OCI-LY1 (cell line): ENCODE results near the gene ACVR2A.

Experiments used
- H2AFZ ChIP-seq: fragments of 200-600 bp; sonication (generic), shearing (Covaris generic); 2 replicates; pipeline ENCODE4 v1.6.0; 2014; ENCODE audit warnings: antibody characterized with exemption, mild to moderate bottlenecking, low read length
- H3F3A ChIP-seq: fragments of 200-600 bp; sonication (generic), shearing (Covaris generic); 2 replicates; pipeline ENCODE4 v1.6.0; 2014; ENCODE audit warnings: mild to moderate bottlenecking, antibody characterized with exemption, low read length, moderate library complexity; ENCODE audit not compliant: insufficient read depth
- H3K27ac ChIP-seq: fragments of 200-600 bp; sonication (generic); 2 replicates; pipeline ENCODE4 v1.5.1; 2014; ENCODE audit warnings: low read length, mixed run types, mild to moderate bottlenecking, low read depth; ENCODE audit not compliant: poor library complexity, severe bottlenecking
- H3K27me3 ChIP-seq: fragments of 200-600 bp; sonication (generic); 2 replicates; pipeline ENCODE4 v1.6.0; 2014; ENCODE audit warnings: antibody characterized with exemption, mild to moderate bottlenecking, low read length, moderate library complexity; ENCODE audit not compliant: insufficient read depth
- H3K36me3 ChIP-seq: fragments of 200-600 bp; sonication (generic); 2 replicates; pipeline ENCODE4 v1.6.1; 2014; ENCODE audit warnings: mild to moderate bottlenecking, antibody characterized with exemption, low read length, moderate library complexity, mixed read lengths; ENCODE audit not compliant: insufficient read depth
- H3K4me1 ChIP-seq: fragments of 200-600 bp; sonication (generic); 2 replicates; pipeline ENCODE4 v1.5.1; 2014; ENCODE audit warnings: mild to moderate bottlenecking, low read length, moderate library complexity; ENCODE audit not compliant: insufficient read depth, severe bottlenecking
- H3K4me2 ChIP-seq: fragments of 200-600 bp; sonication (generic), shearing (Covaris generic); 2 replicates; pipeline ENCODE4 v1.6.1; 2014; ENCODE audit warnings: low read length
- H3K4me3 ChIP-seq: fragments of 200-600 bp; sonication (generic); 2 replicates; pipeline ENCODE4 v1.5.1; 2014; ENCODE audit warnings: low read length, low read depth, mild to moderate bottlenecking, mixed read lengths; ENCODE audit not compliant: poor library complexity, severe bottlenecking
- H3K79me2 ChIP-seq: fragments of 200-600 bp; shearing (Covaris generic); 2 replicates; pipeline ENCODE4 v1.6.1; 2016; ENCODE audit warnings: mixed run types, low read length, mixed read lengths; ENCODE audit not compliant: insufficient read depth
- H3K9ac ChIP-seq: fragments of 200-600 bp; sonication (generic), shearing (Covaris generic); 2 replicates; pipeline ENCODE4 v1.6.1; 2014; ENCODE audit warnings: mild to moderate bottlenecking, low read length, mixed read lengths
- H3K9me2 ChIP-seq: fragments of 200-600 bp; sonication (generic), shearing (Covaris generic); 2 replicates; pipeline ENCODE4 v1.6.1; 2014; ENCODE audit warnings: low read depth, mild to moderate bottlenecking, low read length, mixed read lengths
- H3K9me3 ChIP-seq: fragments of 200-600 bp; shearing (Covaris generic); 2 replicates; pipeline ENCODE4 v1.6.1; 2014; ENCODE audit warnings: low read length, mixed read lengths
- H4K20me1 ChIP-seq: fragments of 200-600 bp; sonication (generic), shearing (Covaris generic); 2 replicates; pipeline ENCODE4 v1.6.0; 2016; ENCODE audit warnings: mild to moderate bottlenecking, low read length; ENCODE audit not compliant: insufficient read depth
- CTCF ChIP-seq: fragments of 200-600 bp; sonication (generic), shearing (Covaris generic); IDR thresholded peaks from 2 replicates; pipeline ENCODE4 v1.5.1; 2017; ENCODE audit warnings: mild to moderate bottlenecking, antibody characterized with exemption, low read length, moderate library complexity, mixed read lengths
- EZH2 ChIP-seq: fragments of 200-600 bp; sonication (generic), shearing (Covaris generic); IDR thresholded peaks from 2 replicates; pipeline ENCODE4 v1.8.0; 2017; ENCODE audit warnings: borderline replicate concordance, mixed run types, mild to moderate bottlenecking, antibody characterized with exemption, low read length, moderate library complexity, mixed read lengths

ACVR2A gene

GRCh38 chr2:147826278-147827087, 18.3 kb upstream of the ACVR2A start:
- Histone ChIP-seq H2AFZ (no peak overlapping the region), H3K9me2 (no peaks in the 10 kb centered on the region), H3K9me3 (no peaks in the 10 kb centered on the region), H4K20me1 (no peaks in the 10 kb centered on the region), H3K27me3 (no peaks in the 10 kb centered on the region), H3K4me2 (no peak overlapping the region), H3F3A (no peaks in the 10 kb centered on the region), H3K36me3 (no peaks in the 10 kb centered on the region), H3K27ac (no peak overlapping the region), H3K79me2 (no peaks in the 10 kb centered on the region), H3K9ac (no peak overlapping the region), H3K4me3 (no peak overlapping the region), H3K4me1 (no peaks in the 10 kb centered on the region)
- no peak for TF ChIP-seq CTCF
- no peak for TF ChIP-seq EZH2

DNA sequence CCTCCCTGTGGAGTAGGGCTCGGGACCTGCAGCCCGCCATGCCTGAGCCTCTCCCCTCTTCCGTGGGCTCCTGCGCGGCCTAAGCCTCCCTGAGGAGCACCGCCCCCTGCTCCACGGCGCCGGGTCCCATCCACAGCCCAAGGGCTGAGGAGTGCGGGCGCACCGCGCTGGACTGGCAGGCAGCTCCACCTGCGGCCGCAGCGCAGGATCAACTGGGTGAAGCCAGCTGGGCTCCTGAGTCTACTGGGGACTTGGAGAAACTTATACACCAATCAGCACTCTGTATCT, 17.8 kb upstream of the ACVR2A start:
- Histone ChIP-seq H3K27ac (no peak overlapping the region), H3K9ac (no peak overlapping the region), H3K9me3 (no peaks in the 10 kb centered on the region), H3F3A (no peaks in the 10 kb centered on the region), H3K4me2 (no peak overlapping the region), H3K4me3 (no peak overlapping the region), H3K27me3 (no peaks in the 10 kb centered on the region), H3K4me1 (no peaks in the 10 kb centered on the region), H3K79me2 (no peaks in the 10 kb centered on the region), H3K9me2 (no peaks in the 10 kb centered on the region), H2AFZ (no peak overlapping the region), H3K36me3 (no peaks in the 10 kb centered on the region), H4K20me1 (no peaks in the 10 kb centered on the region)
- TF ChIP-seq EZH2 (no peak), CTCF (no peak)

- Histone ChIP-seq H3K4me1 (no peaks in the 10 kb centered on the region), H2AFZ (no peak overlapping the region), H3K27me3 (no peaks in the 10 kb centered on the region), H3F3A (no peaks in the 10 kb centered on the region), H3K36me3 (no peaks in the 10 kb centered on the region), H3K4me3 (no peak overlapping the region), H3K79me2 (no peaks in the 10 kb centered on the region), H4K20me1 (no peaks in the 10 kb centered on the region), H3K9me3 (no peaks in the 10 kb centered on the region), H3K9me2 (no peaks in the 10 kb centered on the region), H3K9ac (no peak overlapping the region), H3K27ac (no peak overlapping the region), H3K4me2 (no peak overlapping the region)
- TF ChIP-seq EZH2 (no peak), CTCF (no peak)
Observed at GRCh38 chr2:147829106-147829505, 15.7 kb upstream of the ACVR2A start.
